C4-2B (cell line): ENCODE data around the gene RNF213.
"Not testable (repeated sequence)": the region's sequence is repeated elsewhere in the genome, so short reads cannot be mapped to it uniquely, and the experiment has no call there.

Experiments used
- H3K27ac ChIP-seq: fragments of 450-650 bp; 2 replicates; pipeline ENCODE4 v1.5.1; 2017
- ZFX ChIP-seq: fragments of 450-650 bp; IDR thresholded peaks from 2 replicates; pipeline ENCODE4 v1.6.1; 2017
- TF ChIP-seq, protein P1 (sequence below): fragments of 450-650 bp; conservative IDR thresholded peaks from 2 replicates; pipeline ENCODE4 v1.5.1; 2017; ENCODE audit warnings: mild to moderate bottlenecking

The RNF213 gene

GRCh38 chr17:80395402-80396151, 134.9 kb downstream of the RNF213 start:
- H3K27ac ChIP-seq: no peak overlapping the region
- TF ChIP-seq ZFX: no peak
- TF ChIP-seq, protein P1, sequence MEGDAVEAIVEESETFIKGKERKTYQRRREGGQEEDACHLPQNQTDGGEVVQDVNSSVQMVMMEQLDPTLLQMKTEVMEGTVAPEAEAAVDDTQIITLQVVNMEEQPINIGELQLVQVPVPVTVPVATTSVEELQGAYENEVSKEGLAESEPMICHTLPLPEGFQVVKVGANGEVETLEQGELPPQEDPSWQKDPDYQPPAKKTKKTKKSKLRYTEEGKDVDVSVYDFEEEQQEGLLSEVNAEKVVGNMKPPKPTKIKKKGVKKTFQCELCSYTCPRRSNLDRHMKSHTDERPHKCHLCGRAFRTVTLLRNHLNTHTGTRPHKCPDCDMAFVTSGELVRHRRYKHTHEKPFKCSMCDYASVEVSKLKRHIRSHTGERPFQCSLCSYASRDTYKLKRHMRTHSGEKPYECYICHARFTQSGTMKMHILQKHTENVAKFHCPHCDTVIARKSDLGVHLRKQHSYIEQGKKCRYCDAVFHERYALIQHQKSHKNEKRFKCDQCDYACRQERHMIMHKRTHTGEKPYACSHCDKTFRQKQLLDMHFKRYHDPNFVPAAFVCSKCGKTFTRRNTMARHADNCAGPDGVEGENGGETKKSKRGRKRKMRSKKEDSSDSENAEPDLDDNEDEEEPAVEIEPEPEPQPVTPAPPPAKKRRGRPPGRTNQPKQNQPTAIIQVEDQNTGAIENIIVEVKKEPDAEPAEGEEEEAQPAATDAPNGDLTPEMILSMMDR: no peak

DNA sequence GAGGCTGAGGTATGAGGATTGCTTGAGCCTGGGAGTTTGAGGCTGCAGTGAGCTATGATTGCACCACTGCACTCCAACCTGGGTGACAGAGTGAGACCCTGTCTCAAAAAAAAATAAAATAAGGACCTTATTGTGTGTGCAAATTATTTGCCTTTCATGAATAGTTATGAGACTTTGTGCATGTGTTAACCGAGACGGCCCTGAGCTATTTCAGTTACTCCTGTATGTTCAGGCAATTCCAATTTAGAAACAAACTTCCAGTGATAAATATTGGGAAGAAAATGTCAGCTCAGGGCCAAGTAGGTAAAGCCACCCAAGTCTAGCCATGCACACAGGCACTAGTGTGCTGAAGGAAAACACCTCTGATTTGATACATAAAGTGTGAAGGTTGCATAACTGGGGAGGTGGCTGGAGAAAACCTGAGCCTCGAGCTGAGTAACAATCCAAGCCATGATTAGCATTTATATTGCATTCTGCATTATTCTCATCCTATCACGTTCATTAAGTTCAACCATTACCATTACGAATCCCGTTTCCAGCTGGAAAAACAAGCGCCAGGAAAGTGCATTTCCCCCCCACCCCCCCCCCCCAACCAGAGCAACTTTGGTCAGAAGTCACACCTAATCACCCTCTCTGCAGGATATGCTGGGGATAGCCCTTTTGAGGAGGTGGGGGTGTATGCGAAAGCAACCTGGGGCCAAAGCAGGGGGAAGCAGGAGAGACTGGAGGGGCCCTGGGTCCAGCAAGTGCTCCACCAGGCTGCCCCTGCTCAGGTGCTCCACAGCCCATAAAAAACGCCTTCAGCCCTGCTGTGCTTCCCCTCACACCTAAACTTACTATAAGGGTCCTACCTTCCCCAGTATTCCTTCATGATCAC, 135.7 kb downstream of the RNF213 start:
- TF ChIP-seq ZFX: no peak
- TF ChIP-seq, protein P1: no peak
- no peak overlapping the region for H3K27ac ChIP-seq

- TF ChIP-seq ZFX: no peak
- TF ChIP-seq, protein P1: no peak
- no peak overlapping the region for H3K27ac ChIP-seq
Observed at GRCh38 chr17:80397034-80397387, 136.4 kb downstream of the RNF213 start.

DNA sequence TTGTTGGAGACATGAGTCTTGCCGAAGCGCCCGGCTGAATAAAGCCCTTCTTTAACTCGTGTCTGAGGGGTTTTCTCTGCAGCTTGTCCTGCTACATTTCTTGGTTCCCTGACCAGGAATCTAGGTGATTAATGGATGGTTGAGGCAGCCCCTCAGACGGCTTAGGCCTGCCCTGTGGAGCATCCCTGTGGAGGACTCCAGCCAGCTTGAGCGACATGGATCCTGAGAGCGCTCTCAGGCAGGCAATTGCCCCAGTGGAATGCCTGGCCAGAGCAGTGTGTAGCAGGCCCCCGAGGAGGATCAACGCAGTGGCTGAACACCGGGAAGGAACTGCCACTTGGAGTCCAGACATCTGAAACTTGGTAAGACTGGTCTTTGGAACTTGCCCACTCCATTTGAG, 137.0 kb downstream of the RNF213 start:
- no peak for TF ChIP-seq ZFX
- TF ChIP-seq, protein P1: no peak

DNA sequence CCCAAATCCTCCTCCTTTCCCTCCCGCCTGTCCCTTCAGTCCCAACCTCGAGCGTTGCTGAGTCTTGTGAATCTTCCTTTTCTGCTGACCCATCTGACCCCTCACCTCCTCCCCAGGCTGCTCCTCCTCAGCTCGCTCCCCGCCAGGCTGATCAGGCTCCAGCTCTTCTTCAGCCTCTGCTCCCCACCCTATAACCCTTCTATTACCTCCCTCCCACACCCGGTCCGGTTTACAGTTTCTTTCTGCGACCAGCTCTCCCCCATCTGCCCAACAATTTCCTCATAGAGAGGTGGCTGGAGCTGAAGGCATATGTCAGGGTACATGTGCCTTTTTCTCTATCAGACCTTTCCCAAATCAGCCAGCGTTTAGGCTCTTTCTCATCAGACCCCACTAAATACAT, 140.4 kb downstream of the RNF213 start:
- H3K27ac ChIP-seq: not testable (repeated sequence)

More for the DNA sequence above, 137.0 kb downstream of the RNF213 start:
- H3K27ac ChIP-seq: no peak overlapping the region

DNA sequence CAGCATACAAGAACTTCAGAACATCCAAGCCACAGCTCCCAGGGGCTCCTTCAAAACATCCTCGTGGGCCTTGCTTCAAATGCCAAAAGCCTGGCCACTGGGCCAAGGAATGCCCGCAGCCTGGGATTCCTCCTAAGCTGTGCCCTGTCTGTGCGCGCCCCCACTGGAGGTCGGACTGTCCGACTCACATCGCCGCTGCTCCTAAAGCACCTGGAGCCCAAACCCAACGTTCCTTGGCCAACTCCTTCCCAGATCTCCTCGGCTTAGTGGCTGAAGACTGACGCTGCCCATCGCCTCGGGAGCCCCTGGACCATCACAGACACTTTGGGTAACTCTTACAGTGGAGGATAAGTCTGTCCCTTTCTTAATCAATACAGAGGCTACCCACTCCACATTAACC, 141.4 kb downstream of the RNF213 start:
- H3K27ac ChIP-seq: not testable (repeated sequence)

GRCh38 chr17:80402959-80403358, 142.3 kb downstream of the RNF213 start:
- no peak for TF ChIP-seq ZFX
- TF ChIP-seq, protein P1: no peak
- no peak overlapping the region for H3K27ac ChIP-seq

- TF ChIP-seq, protein P1: no peak
Observed at GRCh38 chr17:80406146-80406545, 145.5 kb downstream of the RNF213 start.

GRCh38 chr17:80407917-80408316, 147.3 kb downstream of the RNF213 start:
- H3K27ac ChIP-seq: not testable (repeated sequence)

More at GRCh38 chr17:80406146-80406545, 145.5 kb downstream of the RNF213 start:
- H3K27ac ChIP-seq: no peak overlapping the region
